Superior temporal gyrus (tissue), 1 donor: ENCODE measurements around the gene PTPN9.
"Not testable (repeated sequence)": the region's sequence is repeated elsewhere in the genome, so short reads cannot be mapped to it uniquely, and the experiment has no call there.

Experiments
- DNase-seq: peaks from one replicate; pipeline ENCODE4 v3.0.0-alpha.2; 2016; ENCODE audit errors: extremely low spot score

Gene PTPN9

GRCh38 chr15:75453703-75454470, 125.2 kb downstream of the PTPN9 start:
- DNase-seq = peak; percentile 100

DNA sequence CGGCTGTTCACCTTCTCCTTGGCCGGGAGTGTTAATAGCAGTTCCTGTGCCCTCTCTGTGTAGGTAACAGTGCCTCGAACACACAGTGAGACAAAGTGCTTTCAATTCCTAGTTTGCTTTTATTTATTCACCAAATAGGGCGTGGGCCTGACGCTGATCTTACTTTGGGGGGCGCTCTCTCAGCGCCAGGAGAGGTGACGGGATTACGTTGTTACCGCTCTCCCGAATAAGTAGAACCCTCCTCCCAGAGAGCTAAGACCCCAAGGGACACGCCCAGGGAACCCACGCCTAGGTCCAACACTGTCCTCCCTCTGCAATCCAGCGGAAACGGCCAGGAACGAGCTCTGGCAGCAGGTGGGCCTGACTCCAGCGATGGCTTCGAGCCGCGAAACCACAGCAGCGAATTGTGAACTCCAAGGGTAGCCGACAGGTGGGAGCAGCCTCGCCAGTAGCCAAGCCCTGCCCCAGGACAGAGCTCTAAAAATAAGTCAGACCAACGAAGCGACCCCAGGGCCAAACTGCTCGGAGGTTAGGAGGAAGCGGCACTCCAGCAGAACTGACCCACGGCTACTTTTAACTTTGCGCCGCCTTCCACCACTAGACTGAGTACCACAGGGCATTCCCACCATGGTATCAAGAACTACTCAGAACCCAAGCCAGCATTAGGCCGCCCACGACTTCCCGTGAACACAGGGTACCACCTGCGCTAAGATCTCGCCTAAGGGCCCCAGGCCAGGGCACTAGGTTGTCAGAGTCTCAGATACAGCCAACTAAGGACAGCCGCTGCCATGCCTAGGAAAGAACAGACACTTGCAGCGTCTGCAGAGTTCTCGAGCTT, 126.0 kb downstream of the PTPN9 start:
- DNase-seq = no peak

- peak; percentile 87 for DNase-seq
Observed at GRCh38 chr15:75452364-75452864, 126.7 kb downstream of the PTPN9 start.

DNA sequence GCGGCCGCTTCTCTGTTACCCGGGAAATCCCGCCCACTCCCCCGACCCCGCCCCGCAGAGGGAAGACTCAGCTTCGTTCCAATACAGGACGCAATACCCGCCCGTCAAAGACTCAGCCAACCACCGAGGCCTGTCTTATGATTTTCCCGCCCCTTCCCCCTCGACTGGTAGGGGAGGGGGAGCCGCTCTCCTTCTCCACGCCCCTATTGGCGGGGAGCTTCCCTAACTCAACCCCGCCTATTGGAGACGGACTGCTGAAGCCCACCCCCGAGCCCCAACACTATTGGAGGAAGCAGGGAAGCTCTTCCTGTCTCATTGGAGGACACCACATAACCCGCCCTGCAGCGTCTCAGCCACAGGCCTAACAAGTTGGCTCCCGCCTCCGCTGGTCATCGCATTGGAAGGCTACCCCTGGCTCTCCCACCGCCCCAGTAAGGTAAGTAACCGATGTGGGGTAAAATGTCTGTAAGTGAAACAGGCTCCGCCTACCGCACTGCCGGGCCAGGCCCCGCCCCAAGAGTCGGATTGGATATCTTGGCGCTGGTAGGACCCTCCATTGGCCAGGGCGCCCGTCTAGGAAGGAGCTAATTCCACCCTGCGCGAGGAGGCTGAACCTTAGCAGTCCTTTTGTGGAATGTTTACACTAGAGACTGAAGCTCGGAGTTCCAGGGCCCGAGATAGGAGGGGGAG, 127.3 kb downstream of the PTPN9 start, which contains the start of gene SIN3A:
TSS of gene SIN3A (minus strand) at position 17 of the 690 bp plus-strand sequence. CDS start 21,315 bp downstream, outside the sequence.
- peak; percentile 100 for DNase-seq

- no peak for DNase-seq
Observed at GRCh38 chr15:75451202-75451673, 127.9 kb downstream of the PTPN9 start.

GRCh38 chr15:75450307-75451201, 128.6 kb downstream of the PTPN9 start:
- DNase-seq = peak; percentile 77

DNA sequence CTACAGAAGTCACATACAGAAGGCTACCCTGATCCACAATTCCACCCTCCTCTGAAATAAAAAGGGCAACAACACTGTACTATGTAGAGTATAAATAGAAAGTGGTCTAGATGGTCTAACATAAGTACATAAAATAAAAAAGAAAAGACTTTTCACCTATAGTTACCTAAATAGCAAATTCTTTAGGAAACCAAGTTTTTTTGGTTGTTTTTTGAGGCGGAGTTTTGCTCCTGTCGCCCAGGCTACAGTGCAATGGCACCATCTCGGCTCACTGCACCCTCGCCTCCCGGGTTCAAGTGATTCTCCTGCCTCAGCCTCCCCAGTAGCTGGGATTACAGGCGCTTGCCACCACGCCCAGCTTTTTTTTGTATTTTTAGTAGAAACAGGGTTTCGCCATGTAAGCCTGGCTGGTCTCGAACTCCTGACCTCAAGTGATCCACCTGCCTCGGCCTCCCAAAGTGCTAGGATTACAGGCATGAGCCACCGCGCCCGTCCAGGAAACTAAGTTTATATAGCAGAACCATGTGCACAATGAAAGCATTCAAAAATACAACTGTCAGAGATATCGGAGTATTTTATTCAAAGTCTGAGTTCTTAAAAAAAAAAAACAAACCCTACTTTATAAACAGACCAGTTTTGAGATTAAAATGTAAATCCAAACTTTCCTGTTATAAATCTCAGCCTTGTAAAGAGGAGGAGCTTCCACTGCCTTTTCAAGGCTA, 129.4 kb downstream of the PTPN9 start:
- no peak for DNase-seq

- DNase-seq = not testable (repeated sequence)
Observed at GRCh38 chr15:75448171-75448570, 130.9 kb downstream of the PTPN9 start.

GRCh38 chr15:75446151-75446550, 133.0 kb downstream of the PTPN9 start:
- no peak for DNase-seq

DNA sequence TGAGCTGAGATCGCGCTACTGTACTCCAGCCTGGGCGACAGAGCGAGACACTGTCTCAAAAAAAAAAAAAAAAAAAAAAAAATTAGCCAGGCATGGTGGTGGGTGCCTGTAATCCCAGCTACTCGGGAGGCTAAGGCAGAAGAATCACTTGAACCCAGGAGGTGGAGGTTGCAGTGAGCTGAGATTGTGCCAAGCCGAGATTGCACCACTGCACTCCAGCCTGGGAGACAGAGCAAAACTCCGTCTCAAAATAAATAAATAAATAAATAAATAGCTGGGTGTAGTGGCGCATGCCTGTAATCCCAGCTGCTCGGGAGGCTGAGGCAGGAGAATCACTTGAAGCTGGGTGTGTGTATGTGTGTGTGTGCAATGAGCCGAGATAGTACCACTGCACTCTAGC, 133.8 kb downstream of the PTPN9 start:
- not testable (repeated sequence) for DNase-seq

GRCh38 chr15:75443972-75444453, 135.1 kb downstream of the PTPN9 start:
- not testable (repeated sequence) for DNase-seq

DNA sequence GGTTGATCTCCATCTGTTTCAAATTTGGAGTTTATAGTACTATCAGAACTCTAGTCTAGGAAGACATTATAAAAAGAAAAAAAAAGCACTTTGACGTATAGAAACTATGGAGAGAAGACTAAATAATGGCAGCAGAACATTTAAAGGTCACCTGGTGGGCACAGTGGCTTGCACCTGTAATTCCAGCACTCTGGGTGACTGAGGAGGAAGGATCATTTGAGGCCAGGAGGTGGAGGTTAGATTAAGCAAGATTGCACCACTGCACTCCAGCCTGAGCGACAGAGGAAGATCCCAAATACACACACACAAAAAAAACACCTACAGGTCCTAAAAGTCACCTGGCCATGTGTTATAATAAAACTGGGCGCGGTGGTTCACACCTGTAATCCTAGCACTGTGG, 141.4 kb downstream of the PTPN9 start:
- no peak for DNase-seq

GRCh38 chr15:75436881-75437280, 142.2 kb downstream of the PTPN9 start:
- DNase-seq = no peak

- DNase-seq = no peak
Observed at GRCh38 chr15:75431682-75432081, 147.4 kb downstream of the PTPN9 start.

- DNase-seq = no peak
Observed at GRCh38 chr15:75431270-75431669, 147.8 kb downstream of the PTPN9 start.

DNA sequence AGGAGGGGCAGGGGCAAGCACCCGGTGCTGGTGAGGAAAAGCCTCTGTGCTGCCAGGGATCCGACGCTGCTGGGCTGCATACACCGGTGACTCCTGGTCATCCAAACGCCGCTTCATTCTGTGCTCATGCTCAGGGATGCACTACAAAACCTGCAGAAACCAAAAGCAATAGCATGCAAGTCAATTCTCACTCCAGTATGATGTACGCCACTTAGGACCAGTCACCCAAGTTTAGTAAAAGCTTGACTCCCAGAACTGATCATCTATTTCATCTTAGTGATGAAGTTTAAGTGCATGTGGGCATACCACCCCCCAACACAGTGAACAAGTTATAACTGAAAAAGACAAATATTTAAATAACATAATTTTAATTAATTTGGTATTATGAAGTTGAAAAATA, 148.9 kb downstream of the PTPN9 start:
- no peak for DNase-seq

- no peak for DNase-seq
Observed at GRCh38 chr15:75428152-75428551, 151.0 kb downstream of the PTPN9 start.

DNA sequence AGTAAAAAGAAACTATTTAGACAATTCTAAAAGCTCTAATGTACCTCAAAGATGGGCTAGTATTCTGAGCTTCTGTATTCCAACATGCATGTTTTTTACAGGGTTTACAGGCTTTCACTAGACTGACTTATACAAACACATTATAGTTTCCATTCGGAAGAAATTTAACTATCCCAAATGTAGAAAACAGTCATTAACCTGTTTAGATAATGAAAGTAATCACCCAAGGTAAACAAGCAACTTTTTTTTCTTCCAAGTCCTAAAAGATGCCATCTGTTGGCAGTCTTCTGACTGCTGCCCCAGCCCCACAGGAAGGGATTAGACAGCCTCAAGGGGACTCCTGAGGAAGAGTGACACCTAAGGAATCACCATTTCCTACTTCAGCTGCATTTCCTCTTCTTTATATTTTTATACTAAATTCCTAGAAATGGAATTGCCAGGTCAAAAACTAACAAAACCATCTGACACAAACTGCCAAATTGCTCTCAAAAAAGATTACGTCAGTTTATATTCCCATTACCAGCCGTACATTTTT, 153.1 kb downstream of the PTPN9 start:
- no peak for DNase-seq

GRCh38 chr15:75422554-75422953, 156.6 kb downstream of the PTPN9 start:
- no peak for DNase-seq

DNA sequence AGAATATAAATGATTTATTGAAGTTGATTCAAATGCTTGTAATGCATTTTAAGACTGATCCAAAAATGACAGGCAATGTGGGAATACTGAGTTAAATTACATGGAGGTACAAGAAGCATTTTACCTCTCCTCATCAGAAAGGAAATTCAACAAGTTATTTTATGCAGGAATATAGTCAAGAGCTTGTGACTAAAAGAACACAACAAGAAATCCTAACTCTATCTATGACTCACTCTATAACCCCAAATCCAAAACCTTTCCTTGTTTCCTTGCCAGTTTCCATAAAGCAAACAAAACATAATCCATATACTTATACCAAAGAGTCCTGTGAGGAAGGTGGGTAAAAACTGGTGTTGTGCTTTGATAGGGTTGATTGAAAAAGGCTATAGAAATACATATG, 158.4 kb downstream of the PTPN9 start:
- DNase-seq = no peak
